Progenitor cell of endocrine pancreas (in vitro differentiated cells): ENCODE results near the gene RABGAP1L. TPM values are rescaled to one million over a fixed set of nuclear protein-coding genes. Genes with fewer than 3 reads are reported as not detected.

Experiments
- DNase-seq: peaks from one replicate; pipeline ENCODE4 v3.0.0; 2021; ENCODE audit warnings: low spot score; ENCODE audit not compliant: unreplicated experiment
- H3K27ac Mint-ChIP-seq: 2 replicates; pipeline ENCODE4 v1.8.0; 2021; ENCODE audit warnings: mild to moderate bottlenecking, moderate library complexity, mixed read lengths
- H3K27me3 Mint-ChIP-seq: 2 replicates; pipeline ENCODE4 v1.8.0; 2021; ENCODE audit warnings: mixed read lengths
- H3K36me3 Mint-ChIP-seq: 2 replicates; pipeline ENCODE4 v1.8.0; 2022; ENCODE audit warnings: mixed read lengths; ENCODE audit not compliant: insufficient read depth
- H3K4me1 Mint-ChIP-seq: 2 replicates; pipeline ENCODE4 v1.8.0; 2021; ENCODE audit warnings: low read depth, mixed read lengths
- H3K4me3 Mint-ChIP-seq: 2 replicates; pipeline ENCODE4 v1.8.0; 2021; ENCODE audit warnings: low read depth, mild to moderate bottlenecking, moderate library complexity, mixed read lengths
- H3K9me3 Mint-ChIP-seq: 2 replicates; pipeline ENCODE4 v1.8.0; 2021; ENCODE audit warnings: low read depth, mixed read lengths
- CTCF ChIP-seq: fragments of 200-600 bp; sonication (generic); IDR thresholded peaks from one replicate; pipeline ENCODE4 v1.5.0; 2021; ENCODE audit warnings: antibody characterized with exemption, mild to moderate bottlenecking; ENCODE audit not compliant: unreplicated experiment
- total RNA-seq: library from RNA; stranded (reverse); gene quantifications from 2 replicates; pipeline ENCODE4 v1.2.1, GENCODE V29; 2021

The RABGAP1L gene
- total RNA-seq, 1 donor from 2014 or later, result 55.2 TPM

GRCh38 chr1:174818014-174818616 lies 658.8 kb downstream of the RABGAP1L start:
- no peak for DNase-seq
- Mint-ChIP-seq H3K4me1 (peaks cover 5% of the 10 kb centered on the region), H3K27me3 (no peaks in the 10 kb centered on the region), H3K4me3 (no peak overlapping the region), H3K9me3 (no peaks in the 10 kb centered on the region), H3K27ac (no peak overlapping the region), H3K36me3 (peaks cover 1% of the 10 kb centered on the region)
- no peak for TF ChIP-seq CTCF

GRCh38 chr1:174818951-174819350 lies 659.6 kb downstream of the RABGAP1L start:
- no peak overlapping the region for H3K27ac Mint-ChIP-seq
- TF ChIP-seq CTCF, result no peak
- peaks cover 2% of the 10 kb centered on the region for H3K4me1 Mint-ChIP-seq
- no peaks in the 10 kb centered on the region for H3K9me3 Mint-ChIP-seq
- no peaks in the 10 kb centered on the region for H3K27me3 Mint-ChIP-seq
- H3K36me3 Mint-ChIP-seq, result peaks cover 1% of the 10 kb centered on the region
- H3K4me3 Mint-ChIP-seq, result no peak overlapping the region
- DNase-seq, result no peak

GRCh38 chr1:174819596-174819995 lies 660.3 kb downstream of the RABGAP1L start:
- peaks cover 1% of the 10 kb centered on the region for H3K36me3 Mint-ChIP-seq
- no peak overlapping the region for H3K27ac Mint-ChIP-seq
- DNase-seq, result no peak
- no peaks in the 10 kb centered on the region for H3K27me3 Mint-ChIP-seq
- TF ChIP-seq CTCF, result no peak
- H3K9me3 Mint-ChIP-seq, result no peaks in the 10 kb centered on the region
- no peak overlapping the region for H3K4me3 Mint-ChIP-seq
- peaks cover 2% of the 10 kb centered on the region for H3K4me1 Mint-ChIP-seq

GRCh38 chr1:174825127-174825526 lies 665.8 kb downstream of the RABGAP1L start:
- H3K4me3 Mint-ChIP-seq, result no peak overlapping the region
- no peak for DNase-seq
- no peaks in the 10 kb centered on the region for H3K4me1 Mint-ChIP-seq
- H3K27me3 Mint-ChIP-seq, result no peaks in the 10 kb centered on the region
- no peaks in the 10 kb centered on the region for H3K9me3 Mint-ChIP-seq
- no peak for TF ChIP-seq CTCF
- peaks cover 1% of the 10 kb centered on the region for H3K36me3 Mint-ChIP-seq
- H3K27ac Mint-ChIP-seq, result no peak overlapping the region

GRCh38 chr1:174825806-174826205 lies 666.5 kb downstream of the RABGAP1L start:
- H3K27ac Mint-ChIP-seq, result no peak overlapping the region

More at GRCh38 chr1:174825806-174826205, 666.5 kb downstream of the RABGAP1L start:
- Mint-ChIP-seq H3K4me1 (no peaks in the 10 kb centered on the region), H3K9me3 (no peaks in the 10 kb centered on the region), H3K4me3 (no peak overlapping the region), H3K27me3 (no peaks in the 10 kb centered on the region), H3K36me3 (no peaks in the 10 kb centered on the region)
- TF ChIP-seq CTCF, result no peak
- DNase-seq, result no peak
